ENCODE data around the gene NUTM2B.
"Not testable (repeated sequence)": the region's sequence is repeated elsewhere in the genome, so short reads cannot be mapped to it uniquely, and the experiment has no call there.

NUTM2B gene
- 0.18 to 0.26 reads per million in 2 experiments for total RNA-seq

- DNase-seq (ENCODE audit: low read depth) = not testable (repeated sequence)
Observed at GRCh38 chr10:79702927-79703326, at the start of gene NUTM2B. Gene NUTM2B, plus strand, starts transcription at chr10:79703227. Its CDS starts 383 bp downstream, at chr10:79703610.

- not testable (repeated sequence) for DNase-seq (ENCODE audit: low read depth)
Observed at GRCh38 chr10:79663287-79663686, 39.7 kb upstream of the NUTM2B start.

- DNase-seq (ENCODE audit: low read depth) = not testable (repeated sequence)
Observed at GRCh38 chr10:79664686-79665085, 38.3 kb upstream of the NUTM2B start.

GRCh38 chr10:79669248-79669788 lies 33.7 kb upstream of the NUTM2B start:
- DNase-seq (ENCODE audit: low read depth) = not testable (repeated sequence)

- DNase-seq (ENCODE audit: low read depth) = not testable (repeated sequence)
Observed at GRCh38 chr10:79674878-79675277, 28.1 kb upstream of the NUTM2B start.

GRCh38 chr10:79683026-79683883 lies 19.8 kb upstream of the NUTM2B start:
- not testable (repeated sequence) for DNase-seq (ENCODE audit: low read depth)

GRCh38 chr10:79683884-79684720 lies 18.9 kb upstream of the NUTM2B start:
- not testable (repeated sequence) for DNase-seq (ENCODE audit: low read depth)

GRCh38 chr10:79685044-79685685 lies 17.9 kb upstream of the NUTM2B start:
- DNase-seq (ENCODE audit: low read depth) = peak; percentile 29

- not testable (repeated sequence) for DNase-seq (ENCODE audit: low read depth)
Observed at GRCh38 chr10:79686595-79686994, 16.4 kb upstream of the NUTM2B start.

- DNase-seq (ENCODE audit: low read depth) = not testable (repeated sequence)
Observed at GRCh38 chr10:79687406-79688150, 15.4 kb upstream of the NUTM2B start.

- DNase-seq (ENCODE audit: low read depth) = not testable (repeated sequence)
Observed at GRCh38 chr10:79688798-79689197, 14.2 kb upstream of the NUTM2B start.

- DNase-seq (ENCODE audit: low read depth) = not testable (repeated sequence)
Observed at GRCh38 chr10:79696596-79696995, 6.4 kb upstream of the NUTM2B start.

- not testable (repeated sequence) for DNase-seq (ENCODE audit: low read depth)
Observed at GRCh38 chr10:79697141-79697540, 5.9 kb upstream of the NUTM2B start.

GRCh38 chr10:79700381-79700944 lies 2.6 kb upstream of the NUTM2B start:
- DNase-seq (ENCODE audit: low read depth) = not testable (repeated sequence)

- not testable (repeated sequence) for DNase-seq (ENCODE audit: low read depth)
Observed at GRCh38 chr10:79707017-79707416, 4.0 kb downstream of the NUTM2B start.

- not testable (repeated sequence) for DNase-seq (ENCODE audit: low read depth)
Observed at GRCh38 chr10:79714976-79715375, 11.9 kb downstream of the NUTM2B start.

- DNase-seq (ENCODE audit: low read depth) = not testable (repeated sequence)
Observed at GRCh38 chr10:79716917-79717579, 14.0 kb downstream of the NUTM2B start.

GRCh38 chr10:79720000-79720399 lies 17.0 kb downstream of the NUTM2B start:
- not testable (repeated sequence) for DNase-seq (ENCODE audit: low read depth)

GRCh38 chr10:79726620-79727019 lies 23.6 kb downstream of the NUTM2B start:
- DNase-seq (ENCODE audit: low read depth) = not testable (repeated sequence)

GRCh38 chr10:79744844-79745243 lies 41.8 kb downstream of the NUTM2B start:
- not testable (repeated sequence) for DNase-seq (ENCODE audit: low read depth)
